OCI-LY1 (cell line): ENCODE data around the gene HCN1.

Experiments used
- H2AFZ ChIP-seq: fragments of 200-600 bp; sonication (generic), shearing (Covaris generic); 2 replicates; pipeline ENCODE4 v1.6.0; 2014; ENCODE audit warnings: antibody characterized with exemption, mild to moderate bottlenecking, low read length
- H3F3A ChIP-seq: fragments of 200-600 bp; sonication (generic), shearing (Covaris generic); 2 replicates; pipeline ENCODE4 v1.6.0; 2014; ENCODE audit warnings: mild to moderate bottlenecking, antibody characterized with exemption, low read length, moderate library complexity; ENCODE audit not compliant: insufficient read depth
- H3K27ac ChIP-seq: fragments of 200-600 bp; sonication (generic); 2 replicates; pipeline ENCODE4 v1.5.1; 2014; ENCODE audit warnings: low read length, mixed run types, mild to moderate bottlenecking, low read depth; ENCODE audit not compliant: poor library complexity, severe bottlenecking
- H3K27me3 ChIP-seq: fragments of 200-600 bp; sonication (generic); 2 replicates; pipeline ENCODE4 v1.6.0; 2014; ENCODE audit warnings: antibody characterized with exemption, mild to moderate bottlenecking, low read length, moderate library complexity; ENCODE audit not compliant: insufficient read depth
- H3K36me3 ChIP-seq: fragments of 200-600 bp; sonication (generic); 2 replicates; pipeline ENCODE4 v1.6.1; 2014; ENCODE audit warnings: mild to moderate bottlenecking, antibody characterized with exemption, low read length, moderate library complexity, mixed read lengths; ENCODE audit not compliant: insufficient read depth
- H3K4me1 ChIP-seq: fragments of 200-600 bp; sonication (generic); 2 replicates; pipeline ENCODE4 v1.5.1; 2014; ENCODE audit warnings: mild to moderate bottlenecking, low read length, moderate library complexity; ENCODE audit not compliant: insufficient read depth, severe bottlenecking
- H3K4me2 ChIP-seq: fragments of 200-600 bp; sonication (generic), shearing (Covaris generic); 2 replicates; pipeline ENCODE4 v1.6.1; 2014; ENCODE audit warnings: low read length
- H3K4me3 ChIP-seq: fragments of 200-600 bp; sonication (generic); 2 replicates; pipeline ENCODE4 v1.5.1; 2014; ENCODE audit warnings: low read length, low read depth, mild to moderate bottlenecking, mixed read lengths; ENCODE audit not compliant: poor library complexity, severe bottlenecking
- H3K79me2 ChIP-seq: fragments of 200-600 bp; shearing (Covaris generic); 2 replicates; pipeline ENCODE4 v1.6.1; 2016; ENCODE audit warnings: mixed run types, low read length, mixed read lengths; ENCODE audit not compliant: insufficient read depth
- H3K9ac ChIP-seq: fragments of 200-600 bp; sonication (generic), shearing (Covaris generic); 2 replicates; pipeline ENCODE4 v1.6.1; 2014; ENCODE audit warnings: mild to moderate bottlenecking, low read length, mixed read lengths
- H3K9me2 ChIP-seq: fragments of 200-600 bp; sonication (generic), shearing (Covaris generic); 2 replicates; pipeline ENCODE4 v1.6.1; 2014; ENCODE audit warnings: low read depth, mild to moderate bottlenecking, low read length, mixed read lengths
- H3K9me3 ChIP-seq: fragments of 200-600 bp; shearing (Covaris generic); 2 replicates; pipeline ENCODE4 v1.6.1; 2014; ENCODE audit warnings: low read length, mixed read lengths
- H4K20me1 ChIP-seq: fragments of 200-600 bp; sonication (generic), shearing (Covaris generic); 2 replicates; pipeline ENCODE4 v1.6.0; 2016; ENCODE audit warnings: mild to moderate bottlenecking, low read length; ENCODE audit not compliant: insufficient read depth
- CTCF ChIP-seq: fragments of 200-600 bp; sonication (generic), shearing (Covaris generic); IDR thresholded peaks from 2 replicates; pipeline ENCODE4 v1.5.1; 2017; ENCODE audit warnings: mild to moderate bottlenecking, antibody characterized with exemption, low read length, moderate library complexity, mixed read lengths
- EZH2 ChIP-seq: fragments of 200-600 bp; sonication (generic), shearing (Covaris generic); IDR thresholded peaks from 2 replicates; pipeline ENCODE4 v1.8.0; 2017; ENCODE audit warnings: borderline replicate concordance, mixed run types, mild to moderate bottlenecking, antibody characterized with exemption, low read length, moderate library complexity, mixed read lengths

The HCN1 gene

DNA sequence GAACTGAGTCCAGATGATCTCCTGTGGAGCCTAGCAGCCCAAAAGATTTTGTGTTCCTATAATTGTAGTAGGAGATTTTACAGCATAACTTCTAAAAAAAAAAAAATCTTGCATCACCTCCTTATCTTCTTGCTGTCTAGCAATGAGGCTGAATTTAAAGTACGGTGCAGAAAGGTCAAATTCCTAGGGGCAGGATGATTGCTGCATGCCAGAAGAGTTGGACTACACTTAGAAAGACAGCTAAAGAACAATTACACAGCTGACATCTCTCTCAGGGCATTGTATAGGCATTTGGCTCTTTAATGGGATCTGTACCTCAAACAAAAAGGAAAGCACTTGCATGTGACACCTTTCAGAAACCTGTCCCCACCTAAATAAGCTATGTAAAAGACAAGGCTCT is 443.2 kb downstream of the HCN1 start:
- no peaks in the 10 kb centered on the region for H4K20me1 ChIP-seq
- H3K79me2 ChIP-seq, result no peaks in the 10 kb centered on the region
- H3K9ac ChIP-seq, result no peak overlapping the region
- no peaks in the 10 kb centered on the region for H3F3A ChIP-seq
- no peak overlapping the region for H3K27ac ChIP-seq
- no peak overlapping the region for H2AFZ ChIP-seq
- H3K27me3 ChIP-seq, result no peaks in the 10 kb centered on the region
- H3K36me3 ChIP-seq, result no peaks in the 10 kb centered on the region
- TF ChIP-seq EZH2 (no peak), CTCF (no peak)
- H3K9me3 ChIP-seq, result no peaks in the 10 kb centered on the region
- H3K4me1 ChIP-seq, result no peaks in the 10 kb centered on the region
- no peak overlapping the region for H3K4me3 ChIP-seq
- H3K4me2 ChIP-seq, result no peak overlapping the region
- H3K9me2 ChIP-seq, result no peaks in the 10 kb centered on the region

GRCh38 chr5:45252541-45252940 is 443.6 kb downstream of the HCN1 start:
- TF ChIP-seq CTCF, result no peak
- TF ChIP-seq EZH2, result no peak
- no peaks in the 10 kb centered on the region for H3K79me2 ChIP-seq
- H4K20me1 ChIP-seq, result no peaks in the 10 kb centered on the region
- no peak overlapping the region for H3K4me3 ChIP-seq
- no peaks in the 10 kb centered on the region for H3K4me1 ChIP-seq
- H3K9ac ChIP-seq, result no peak overlapping the region
- no peaks in the 10 kb centered on the region for H3K9me3 ChIP-seq
- H3F3A ChIP-seq, result no peaks in the 10 kb centered on the region
- no peaks in the 10 kb centered on the region for H3K36me3 ChIP-seq
- H3K27me3 ChIP-seq, result no peaks in the 10 kb centered on the region
- no peak overlapping the region for H3K27ac ChIP-seq
- H3K9me2 ChIP-seq, result no peaks in the 10 kb centered on the region
- no peak overlapping the region for H2AFZ ChIP-seq
- no peak overlapping the region for H3K4me2 ChIP-seq

DNA sequence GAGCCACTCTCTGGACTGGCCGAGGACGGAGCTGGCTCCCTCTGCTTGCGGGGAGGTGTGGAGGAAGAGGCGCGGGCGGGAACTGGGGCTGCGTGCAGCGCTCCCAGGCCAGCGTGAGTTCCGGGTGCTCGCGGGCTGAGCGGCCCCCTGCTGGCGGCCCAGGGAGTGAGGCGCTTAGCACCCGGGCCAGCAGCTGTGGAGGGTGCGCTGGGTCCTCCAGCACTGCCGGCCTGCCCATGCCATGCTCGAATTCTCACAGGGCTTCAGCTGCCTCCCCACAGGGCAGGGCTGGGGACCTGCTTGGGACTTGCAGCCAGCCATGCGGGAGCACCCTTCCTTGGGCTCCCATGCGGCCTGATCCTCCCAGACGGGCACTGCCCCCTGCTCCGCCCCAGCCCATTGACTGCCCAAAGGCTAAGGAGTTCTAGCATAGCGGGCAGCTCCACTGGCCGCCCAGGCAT is 470.6 kb downstream of the HCN1 start:
- no peak for TF ChIP-seq EZH2
- peak; percentile 13; the same call in 1 of the 2 replicates for TF ChIP-seq CTCF
- no peak overlapping the region for H3K9ac ChIP-seq
- H3K79me2 ChIP-seq, result no peaks in the 10 kb centered on the region

More for the DNA sequence above, 470.6 kb downstream of the HCN1 start:
- Histone ChIP-seq H4K20me1 (no peaks in the 10 kb centered on the region), H3F3A (no peaks in the 10 kb centered on the region), H3K9me3 (no peaks in the 10 kb centered on the region), H3K27ac (no peak overlapping the region), H3K9me2 (no peaks in the 10 kb centered on the region), H3K4me3 (no peak overlapping the region), H3K27me3 (no peaks in the 10 kb centered on the region), H2AFZ (no peak overlapping the region), H3K4me1 (no peaks in the 10 kb centered on the region), H3K36me3 (no peaks in the 10 kb centered on the region), H3K4me2 (no peak overlapping the region)
